CD14-positive monocyte (primary cell): Measurements from ENCODE around the gene MAP3K10. TPM values are rescaled to one million over a fixed set of nuclear protein-coding genes. Genes with fewer than 3 reads are reported as not detected.

Experiments
- DNase-seq, 3 donors: peaks; one replicate each; pipeline ENCODE4 v3.0.0-alpha.2; 2011 to 2022
- H2AFZ ChIP-seq: 2 replicates; pipeline ENCODE4 v1.6.0; 2012; ENCODE audit warnings: mild to moderate bottlenecking, low read depth, low read length, inconsistent platforms; ENCODE audit not compliant: insufficient read depth, poor library complexity, severe bottlenecking
- H3K27ac ChIP-seq, 2 donors: 1 replicate in 1 of 2; 2 replicates in 1 of 2; pipeline ENCODE4 v1.5.1; 2012 to 2013; ENCODE audit warnings: low read length in 2 of 2, control low read depth in 1 of 2, inconsistent platforms in 1 of 2, low read depth in 1 of 2, mild to moderate bottlenecking in 1 of 2
- H3K27me3 ChIP-seq, 2 donors: one replicate each; pipeline versions ENCODE4 v1.6.0 to v1.6.1; 2011 to 2013; ENCODE audit warnings: low read length in 2 of 2; ENCODE audit not compliant: control insufficient read depth in 2 of 2, insufficient read depth in 2 of 2
- H3K36me3 ChIP-seq, 2 donors: replicated peaks in 1 of 2; 1 replicate in 1 of 2; 2 replicates in 1 of 2; pipeline versions ENCODE4 v1.5.1 to v1.6.1; 2012 to 2013; ENCODE audit warnings: low read length in 2 of 2, control low read depth in 1 of 2, inconsistent platforms in 1 of 2, mild to moderate bottlenecking in 1 of 2; ENCODE audit not compliant: insufficient read depth in 2 of 2, control insufficient read depth in 1 of 2
- H3K4me1 ChIP-seq, 2 donors: 1 replicate in 1 of 2; 2 replicates in 1 of 2; pipeline versions ENCODE4 v1.5.1 to v1.6.1; 2012 to 2013; ENCODE audit warnings: low read length in 2 of 2, control low read depth in 1 of 2, inconsistent platforms in 1 of 2, mild to moderate bottlenecking in 1 of 2, moderate library complexity in 1 of 2; ENCODE audit not compliant: insufficient read depth in 2 of 2, control insufficient read depth in 1 of 2
- H3K4me2 ChIP-seq: replicated peaks from 2 replicates; pipeline ENCODE3; 2012; ENCODE audit warnings: low read length, moderate library complexity, mild to moderate bottlenecking; ENCODE audit not compliant: poor library complexity, severe bottlenecking; ENCODE audit errors: extremely low read depth
- H3K4me3 ChIP-seq, 3 experiments: fragments of 200-600 bp in 1 of 3; sonication (generic) in 1 of 3; replicated peaks in 1 of 3; 1 replicate in 2 of 3; 2 replicates in 1 of 3; pipeline ENCODE4 v1.5.1; 2011 to 2013; ENCODE audit warnings: low read length in 3 of 3, mild to moderate bottlenecking in 3 of 3, control low read depth in 2 of 3, low read depth in 2 of 3, inconsistent platforms in 1 of 3, moderate library complexity in 1 of 3
- H3K79me2 ChIP-seq: 2 replicates; pipeline ENCODE4 v1.6.0; 2012; ENCODE audit warnings: mild to moderate bottlenecking, control low read depth, inconsistent platforms, low read length, moderate library complexity; ENCODE audit not compliant: insufficient read depth
- H3K9ac ChIP-seq: 2 replicates; pipeline ENCODE4 v1.6.0; 2017; ENCODE audit warnings: low read length, mild to moderate bottlenecking; ENCODE audit not compliant: insufficient read depth, poor library complexity, severe bottlenecking
- H3K9me3 ChIP-seq, 2 donors: replicated peaks in 1 of 2; 1 replicate in 1 of 2; 2 replicates in 1 of 2; pipeline versions ENCODE4 v1.5.1 to v1.6.1; 2012 to 2013; ENCODE audit warnings: low read length in 2 of 2, control low read depth in 1 of 2; ENCODE audit not compliant: control insufficient read depth in 1 of 2, insufficient read depth in 1 of 2
- H4K20me1 ChIP-seq: 2 replicates; pipeline ENCODE4 v1.6.0; 2012; ENCODE audit warnings: mild to moderate bottlenecking, low read length, control low read depth, moderate library complexity; ENCODE audit not compliant: insufficient read depth
- H3K27ac Mint-ChIP-seq, 7 donors: one replicate each; pipeline ENCODE4 v1.8.0; 2020; ENCODE audit warnings: mild to moderate bottlenecking in 7 of 7, mixed read lengths in 7 of 7, moderate library complexity in 6 of 7, inconsistent platforms in 2 of 7
- H3K27me3 Mint-ChIP-seq, 3 donors: one replicate each; pipeline ENCODE4 v1.8.0; 2021 to 2022; ENCODE audit warnings: low read depth in 3 of 3, mild to moderate bottlenecking in 3 of 3, mixed read lengths in 3 of 3, moderate library complexity in 3 of 3, inconsistent platforms in 1 of 3
- H3K36me3 Mint-ChIP-seq, 2 donors: one replicate each; pipeline ENCODE4 v1.8.0; 2020; ENCODE audit warnings: mixed read lengths in 2 of 2, inconsistent platforms in 1 of 2, mild to moderate bottlenecking in 1 of 2
- H3K4me1 Mint-ChIP-seq: one replicate; pipeline ENCODE4 v1.8.0; 2020; ENCODE audit warnings: mild to moderate bottlenecking, mixed read lengths
- H3K4me3 Mint-ChIP-seq, 2 donors: one replicate each; pipeline ENCODE4 v1.8.0; 2020; ENCODE audit warnings: mild to moderate bottlenecking in 2 of 2, mixed read lengths in 2 of 2, moderate library complexity in 1 of 2
- H3K9me3 Mint-ChIP-seq, 7 donors: one replicate each; pipeline ENCODE4 v1.8.0; 2020 to 2022; ENCODE audit warnings: mixed read lengths in 7 of 7, mild to moderate bottlenecking in 6 of 7, moderate library complexity in 6 of 7, inconsistent platforms in 2 of 7
- CTCF ChIP-seq: fragments of 200-600 bp; IDR thresholded peaks from one replicate; pipeline ENCODE4 v1.8.0; 2022; ENCODE audit warnings: antibody characterized with exemption, mild to moderate bottlenecking
- WGBS: methylation state at CpG from one replicate; pipeline ENCODE4 v1.1.5; 2013; ENCODE audit warnings: missing lambda C conversion rate; ENCODE audit not compliant: insufficient coverage; 5-methylcytosine and 5-hydroxymethylcytosine counted together
- intact Hi-C, 2 donors: fragments of 100-400 bp; cut with micrococcal nuclease; formaldehyde crosslinking; loops; one replicate each; pipeline versions ENCODE4 v1.15.0 to v1.15.1; 2023
- polyA plus RNA-seq, 3 donors: library from polyadenylated mRNA; depleted of rRNA in 1 of 3; unstranded in 2 of 3; stranded (reverse) in 1 of 3; fragments of 300-500 nt in 2 of 3; fragments of >200 nt in 1 of 3; fragmentation: Illumina TruSeq in 2 of 3; gene quantifications; 1 replicate in 2 of 3; 2 replicates in 1 of 3; pipeline ENCODE4 v1.2.3, GENCODE V29; 2012 to 2021

The MAP3K10 gene
- polyA plus RNA-seq, 3 donors = 0.05 to 9.1 TPM; not detected in 1

GRCh38 chr19:40221858-40222619 lies 30.8 kb downstream of the MAP3K10 start:
- no peak overlapping the region for H3K27ac ChIP-seq
- no peaks in the 10 kb centered on the region for H3K36me3 ChIP-seq
- Mint-ChIP-seq H3K4me1 (peaks cover 15% of the 10 kb centered on the region), H3K27ac (peak overlapping the region in 1 of 7 donors; percentile 41), H3K9me3 (peaks cover 11 to 39% (median 26%) of the 10 kb centered on the region in 7 donors), H3K36me3 (peaks cover 2 to 6% of the 10 kb centered on the region in 2 donors), H3K4me3 (peak overlapping the region in 1 of 2 donors; percentile 69), H3K27me3 (peaks cover 86 to 94% (median 94%) of the 10 kb centered on the region in 3 donors)
- H3K9me3 ChIP-seq = peaks cover 10 to 32% of the 10 kb centered on the region in 2 donors
- no peak overlapping the region for H2AFZ ChIP-seq
- H3K27me3 ChIP-seq = peaks cover 52 to 80% of the 10 kb centered on the region in 2 donors
- peak; percentile 75 to 84 (median 83) for DNase-seq
- no peaks in the 10 kb centered on the region for H4K20me1 ChIP-seq
- no peaks in the 10 kb centered on the region for H3K4me1 ChIP-seq
- H3K4me2 ChIP-seq = no peak overlapping the region
- peak; percentile 82 for TF ChIP-seq CTCF
- intact Hi-C loops = loop anchor here (1.0 to 5.0 kb wide), 2 partner anchors 80 to 83 kb away; no protein-coding TSS in a partner anchor
- WGBS = 55% methylated on average over 31 of the region's 41 CpGs
- H3K9ac ChIP-seq = no peak overlapping the region
- no peaks in the 10 kb centered on the region for H3K79me2 ChIP-seq
- H3K4me3 ChIP-seq = no peak overlapping the region

- H3K27me3 Mint-ChIP-seq = peaks cover 89 to 96% (median 95%) of the 10 kb centered on the region in 3 donors
- Histone ChIP-seq H3K4me2 (no peak overlapping the region), H2AFZ (no peak overlapping the region), H3K36me3 (no peaks in the 10 kb centered on the region), H3K9me3 (peaks cover 10 to 32% of the 10 kb centered on the region in 2 donors), H3K27ac (no peak overlapping the region), H4K20me1 (no peaks in the 10 kb centered on the region), H3K9ac (no peak overlapping the region), H3K27me3 (peaks cover 51 to 84% of the 10 kb centered on the region in 2 donors), H3K79me2 (no peaks in the 10 kb centered on the region), H3K4me1 (no peaks in the 10 kb centered on the region), H3K4me3 (no peak overlapping the region)
- DNase-seq = no peak
- intact Hi-C loops = loop anchor here in 1 of 2 donors (5.0 kb wide), 1 partner anchor 81 kb away; no protein-coding TSS in a partner anchor
- H3K9me3 Mint-ChIP-seq = peaks cover 11 to 39% (median 24%) of the 10 kb centered on the region in 7 donors
- no peak for TF ChIP-seq CTCF
- H3K36me3 Mint-ChIP-seq = peaks cover 2 to 6% of the 10 kb centered on the region in 2 donors
- no peak overlapping the region for H3K27ac Mint-ChIP-seq
- 20% methylated on average over 42 of the region's 48 CpGs for WGBS
- peaks cover 15% of the 10 kb centered on the region for H3K4me1 Mint-ChIP-seq
- peak overlapping the region in 1 of 2 donors; percentile 76 for H3K4me3 Mint-ChIP-seq
These were observed 32.1 kb downstream of the MAP3K10 start for GRCh38 chr19:40223135-40223822.
